Cardiac muscle cell (in vitro differentiated cells and primary cell): ENCODE data around the gene P2RX7. TPM values are rescaled to one million over a fixed set of nuclear protein-coding genes. Genes with fewer than 3 reads are reported as not detected.
A peak's percentile ranks its signal among the peaks of the same experiment; 100 is the strongest.

Experiments used
- DNase-seq, 2 donors: peaks; one replicate each; pipeline versions ENCODE4 v3.0.0 to v3.0.0-alpha.2; 2010 to 2017; ENCODE audit warnings: low read depth in 1 of 2, low spot score in 1 of 2
- H3K27ac ChIP-seq: fragments of 200-600 bp; sonication (generic); 2 replicates; pipeline ENCODE4 v1.5.1; 2016
- H3K27me3 ChIP-seq: fragments of 200-600 bp; sonication (generic); 2 replicates; pipeline ENCODE4 v1.6.0; 2016; ENCODE audit warnings: control low read depth
- H3K36me3 ChIP-seq: fragments of 200-600 bp; sonication (generic); 2 replicates; pipeline ENCODE4 v1.5.1; 2016; ENCODE audit warnings: control low read depth
- H3K4me1 ChIP-seq: fragments of 200-600 bp; sonication (generic); 2 replicates; pipeline ENCODE4 v1.8.1; 2017; ENCODE audit warnings: low read depth, mild to moderate bottlenecking, mixed run types
- H3K4me3 ChIP-seq: fragments of 200-600 bp; sonication (generic); 2 replicates; pipeline ENCODE4 v1.5.1; 2016; ENCODE audit warnings: mild to moderate bottlenecking
- H3K9me3 ChIP-seq: fragments of 200-600 bp; sonication (generic); 2 replicates; pipeline ENCODE4 v1.5.1; 2017; ENCODE audit warnings: low read depth, mild to moderate bottlenecking, control low read depth
- polyA plus RNA-seq: library from polyadenylated mRNA; unstranded; fragments of >200 nt; fragmentation: Nextera tagmentation; extraction: Ambion mirVana; gene quantifications from 2 replicates; pipeline ENCODE4 v1.2.1, GENCODE V29; 2016
- total RNA-seq: library from RNA; depleted of rRNA; stranded (reverse); fragments of >200 nt; gene quantifications from 2 replicates; pipeline ENCODE4 v1.2.3, GENCODE V29; 2016
- TF ChIP-seq, protein P1 (sequence below): IDR thresholded peaks from 2 replicates; pipeline ENCODE4 v1.5.1; 2012; ENCODE audit warnings: low read depth, mild to moderate bottlenecking, low read length

Gene P2RX7
- total and polyA plus RNA-seq, 2 experiments from 2014 or later = 0.03 to 0.65 TPM

DNA sequence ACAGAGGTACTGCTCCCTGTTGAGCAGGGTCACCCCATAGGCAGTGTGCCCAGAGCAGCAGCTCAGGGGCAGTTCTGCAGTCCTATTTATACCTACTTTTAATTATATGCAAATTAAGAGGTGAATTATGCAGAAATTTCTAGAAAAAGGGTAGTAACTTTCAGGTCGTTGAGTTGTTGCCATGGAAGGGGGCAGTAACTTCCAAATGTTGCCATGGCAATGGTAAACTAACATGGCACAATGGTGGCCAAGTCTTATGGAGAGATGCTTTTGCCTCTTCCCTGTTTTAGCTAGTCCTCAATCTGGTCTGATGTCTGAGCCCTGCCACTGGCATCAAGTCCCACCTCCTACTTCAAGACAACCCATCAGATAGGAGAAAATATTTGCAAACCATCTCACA is 30.4 kb upstream of the P2RX7 start:
- Histone ChIP-seq H3K27ac (no peak overlapping the region), H3K27me3 (no peaks in the 10 kb centered on the region), H3K4me3 (no peak overlapping the region), H3K9me3 (no peaks in the 10 kb centered on the region), H3K4me1 (no peaks in the 10 kb centered on the region), H3K36me3 (no peaks in the 10 kb centered on the region)
- TF ChIP-seq, protein P1, sequence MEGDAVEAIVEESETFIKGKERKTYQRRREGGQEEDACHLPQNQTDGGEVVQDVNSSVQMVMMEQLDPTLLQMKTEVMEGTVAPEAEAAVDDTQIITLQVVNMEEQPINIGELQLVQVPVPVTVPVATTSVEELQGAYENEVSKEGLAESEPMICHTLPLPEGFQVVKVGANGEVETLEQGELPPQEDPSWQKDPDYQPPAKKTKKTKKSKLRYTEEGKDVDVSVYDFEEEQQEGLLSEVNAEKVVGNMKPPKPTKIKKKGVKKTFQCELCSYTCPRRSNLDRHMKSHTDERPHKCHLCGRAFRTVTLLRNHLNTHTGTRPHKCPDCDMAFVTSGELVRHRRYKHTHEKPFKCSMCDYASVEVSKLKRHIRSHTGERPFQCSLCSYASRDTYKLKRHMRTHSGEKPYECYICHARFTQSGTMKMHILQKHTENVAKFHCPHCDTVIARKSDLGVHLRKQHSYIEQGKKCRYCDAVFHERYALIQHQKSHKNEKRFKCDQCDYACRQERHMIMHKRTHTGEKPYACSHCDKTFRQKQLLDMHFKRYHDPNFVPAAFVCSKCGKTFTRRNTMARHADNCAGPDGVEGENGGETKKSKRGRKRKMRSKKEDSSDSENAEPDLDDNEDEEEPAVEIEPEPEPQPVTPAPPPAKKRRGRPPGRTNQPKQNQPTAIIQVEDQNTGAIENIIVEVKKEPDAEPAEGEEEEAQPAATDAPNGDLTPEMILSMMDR = no peak
- DNase-seq = no peak

DNA sequence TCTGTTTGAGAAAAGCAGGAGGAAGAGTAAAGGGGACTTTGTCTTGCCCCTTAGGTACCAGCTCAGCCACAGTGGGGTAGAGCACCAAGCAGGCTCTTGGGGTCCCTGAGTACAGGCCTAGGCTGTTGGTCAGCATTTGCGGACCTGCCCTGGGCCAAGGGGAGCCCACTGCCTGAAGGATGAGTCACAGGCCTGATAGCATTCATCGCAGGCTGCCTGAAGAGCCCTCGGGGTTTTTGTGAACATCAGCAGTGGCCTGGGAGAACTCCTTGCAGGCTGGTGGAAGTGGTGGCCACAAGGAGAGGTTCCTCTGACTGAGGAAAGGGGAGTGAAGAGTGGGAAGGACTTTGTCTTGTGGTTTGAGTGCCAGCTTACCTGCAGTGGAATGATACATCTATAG is 25.0 kb upstream of the P2RX7 start:
- DNase-seq = peak in 1 of 2 donors; percentile 8
- Histone ChIP-seq H3K27ac (no peak overlapping the region), H3K36me3 (no peaks in the 10 kb centered on the region), H3K9me3 (no peaks in the 10 kb centered on the region), H3K4me1 (no peaks in the 10 kb centered on the region), H3K27me3 (no peaks in the 10 kb centered on the region), H3K4me3 (no peak overlapping the region)
- TF ChIP-seq, protein P1 = no peak

DNA sequence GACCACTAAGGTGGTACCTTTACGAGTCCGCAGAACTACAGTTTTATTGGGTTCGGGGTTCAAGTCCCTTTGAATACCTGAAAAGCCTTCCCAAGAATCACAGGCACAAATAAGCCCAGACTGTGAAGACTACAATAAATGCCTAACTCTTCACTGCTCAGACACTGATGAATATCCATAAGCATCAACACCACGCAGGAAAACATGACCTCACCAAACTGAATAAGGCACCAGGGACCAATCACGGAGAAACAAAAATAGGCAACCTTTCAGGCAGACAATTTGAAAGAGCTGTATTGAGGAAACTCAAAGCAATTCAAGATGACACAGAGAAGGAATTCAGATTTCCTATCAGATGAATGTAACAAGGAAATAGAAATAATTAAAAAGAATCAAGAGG is 24.2 kb upstream of the P2RX7 start:
- no peak overlapping the region for H3K27ac ChIP-seq
- no peak overlapping the region for H3K4me3 ChIP-seq
- TF ChIP-seq, protein P1 = no peak
- no peaks in the 10 kb centered on the region for H3K36me3 ChIP-seq
- H3K4me1 ChIP-seq = no peaks in the 10 kb centered on the region
- no peak for DNase-seq
- H3K27me3 ChIP-seq = no peaks in the 10 kb centered on the region
- H3K9me3 ChIP-seq = no peaks in the 10 kb centered on the region

DNA sequence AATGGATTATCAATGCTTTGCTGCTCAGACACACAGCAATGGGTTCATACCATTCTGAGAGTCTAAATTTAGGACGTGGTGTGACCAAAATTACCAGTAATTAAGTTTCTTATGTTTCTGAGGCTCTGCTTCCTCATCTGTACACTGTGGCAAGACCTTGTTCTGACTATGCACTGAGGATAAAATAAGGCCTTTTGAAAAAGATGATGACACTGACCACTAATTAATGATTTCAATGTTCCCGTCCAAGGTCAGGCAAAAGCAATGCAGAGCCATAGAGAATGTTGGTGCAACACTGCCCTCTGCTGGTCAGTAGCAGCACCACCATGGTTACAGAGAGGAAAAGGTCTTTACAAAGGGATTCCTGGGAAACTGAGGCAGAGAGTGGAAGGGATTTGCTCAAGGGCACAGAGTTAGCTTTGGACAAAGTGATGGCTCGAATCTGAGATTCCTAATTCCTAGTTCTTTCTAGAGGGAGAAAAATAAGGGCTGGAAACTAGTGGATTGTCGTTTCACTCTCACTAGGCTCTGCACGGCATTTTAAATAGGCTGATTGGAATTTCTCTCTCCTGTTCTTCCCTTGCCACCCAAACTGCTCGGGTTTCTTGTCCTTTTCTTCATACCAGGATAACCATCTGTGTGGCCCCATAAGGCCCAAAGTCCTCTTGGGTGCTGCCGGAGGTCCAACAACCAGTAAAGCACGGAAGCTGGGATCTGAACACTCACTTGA is 22.3 kb upstream of the P2RX7 start:
- Histone ChIP-seq H3K36me3 (no peaks in the 10 kb centered on the region), H3K9me3 (no peaks in the 10 kb centered on the region), H3K27ac (no peak overlapping the region), H3K27me3 (no peaks in the 10 kb centered on the region), H3K4me3 (no peak overlapping the region), H3K4me1 (no peaks in the 10 kb centered on the region)
- TF ChIP-seq, protein P1 = peak; percentile 93
- peak; percentile 72 to 79 for DNase-seq

DNA sequence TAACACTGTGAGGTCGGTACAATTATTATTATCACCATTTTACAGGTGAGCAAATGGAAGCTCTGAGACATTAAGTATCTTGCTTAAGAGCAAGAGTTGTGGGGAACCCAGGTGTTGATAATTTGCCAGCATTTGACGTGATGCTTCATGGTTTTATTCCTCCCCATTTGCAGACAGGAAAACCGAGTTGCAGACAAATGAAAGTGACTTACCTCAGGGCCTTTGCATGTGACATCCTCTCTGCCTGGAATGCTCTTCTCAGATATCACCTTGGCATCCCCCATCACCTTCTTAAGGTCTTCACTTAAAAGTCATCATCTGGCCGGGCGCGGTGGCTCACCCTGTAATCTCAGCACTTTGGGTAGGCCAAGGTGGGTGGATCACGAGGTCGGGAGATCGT is 21.0 kb upstream of the P2RX7 start:
- no peak for DNase-seq
- no peaks in the 10 kb centered on the region for H3K36me3 ChIP-seq
- H3K27me3 ChIP-seq = no peaks in the 10 kb centered on the region
- H3K27ac ChIP-seq = no peak overlapping the region
- no peaks in the 10 kb centered on the region for H3K4me1 ChIP-seq
- no peak overlapping the region for H3K4me3 ChIP-seq
- no peaks in the 10 kb centered on the region for H3K9me3 ChIP-seq
- TF ChIP-seq, protein P1 = no peak
